HL-60 (cell line): ENCODE measurements around the gene MAP3K14.

Experiments used
- DNase-seq, 2 experiments: peaks; one replicate each; pipeline ENCODE4 v3.0.0-alpha.2; 2010 to 2020; ENCODE audit warnings: low read depth in 1 of 2, low spot score in 1 of 2
- H3K27ac ChIP-seq: fragments of 250-450 bp; sonication (Bioruptor Pico); replicated peaks from 2 replicates; pipeline ENCODE4 v1.5.1; 2020; ENCODE audit warnings: mild to moderate bottlenecking, moderate library complexity
- H3K27me3 ChIP-seq: fragments of 250-450 bp; sonication (Bioruptor Pico); 2 replicates; pipeline ENCODE4 v1.5.1; 2021; ENCODE audit warnings: mild to moderate bottlenecking, moderate library complexity; ENCODE audit not compliant: insufficient read depth, poor library complexity, severe bottlenecking
- H3K4me3 ChIP-seq: replicated peaks from 2 replicates; pipeline ENCODE4 v1.5.1; 2011; ENCODE audit warnings: mild to moderate bottlenecking, control low read depth, low read length; ENCODE audit not compliant: insufficient read depth
- CTCF ChIP-seq: IDR thresholded peaks from one replicate; pipeline ENCODE4 v1.5.1; 2011; ENCODE audit warnings: low read length, control low read depth, inconsistent platforms; ENCODE audit not compliant: insufficient read depth
- GABPA ChIP-seq: IDR thresholded peaks from 2 replicates; pipeline ENCODE4 v1.6.1; 2012; ENCODE audit warnings: low read depth
- POLR2AphosphoS5 ChIP-seq: IDR thresholded peaks from 2 replicates; pipeline ENCODE4 v1.6.1; 2012; ENCODE audit warnings: low read depth
- REST ChIP-seq: IDR thresholded peaks from 2 replicates; pipeline ENCODE4 v1.6.1; 2012; ENCODE audit warnings: low read depth; ENCODE audit not compliant: insufficient replicate concordance
- SPI1 ChIP-seq: IDR thresholded peaks from 2 replicates; pipeline ENCODE4 v1.6.1; 2012; ENCODE audit warnings: low read depth, mild to moderate bottlenecking, borderline replicate concordance

The MAP3K14 gene

GRCh38 chr17:45262516-45263476 is 54.0 kb downstream of the MAP3K14 start:
- Histone ChIP-seq H3K4me3 (no peak overlapping the region), H3K27me3 (no peaks in the 10 kb centered on the region), H3K27ac (no peak overlapping the region)
- TF ChIP-seq GABPA (no peak), SPI1 (no peak), POLR2AphosphoS5 (no peak), CTCF (no peak), REST (no peak)
- no peak for DNase-seq

- peak in 1 of 2 experiments; percentile 16 for DNase-seq
- no peak within 1 kb of the TSS for H3K4me3 ChIP-seq
- H3K27ac ChIP-seq: no peak within 1 kb of the TSS
Measured at GRCh38 chr17:45261577-45262515, 55.0 kb downstream of the MAP3K14 start, which contains the start of gene SPATA32. SPATA32 (minus strand) TSS chr17:45262094; CDS start chr17:45262016, 78 bp downstream.

More at GRCh38 chr17:45261577-45262515, 55.0 kb downstream of the MAP3K14 start, which contains the start of gene SPATA32:
- no peaks in the 10 kb centered on the region for H3K27me3 ChIP-seq
- TF ChIP-seq POLR2AphosphoS5: no peak
- TF ChIP-seq REST: no peak
- TF ChIP-seq CTCF: no peak
- no peak for TF ChIP-seq GABPA
- TF ChIP-seq SPI1: no peak
